ENCODE results near the gene TOMM22. TPM values are rescaled to one million over a fixed set of nuclear protein-coding genes. Genes with fewer than 3 reads are reported as not detected.

Gene TOMM22
- total RNA-seq, 4 donors from 2014 or later, result 25.7 to 36.8 (median 32.2) TPM

- Histone ChIP-seq H3K36me3 (peaks cover 76 to 94% (median 89%) of the 10 kb centered on the region in 4 donors), H3K9me3 (no peaks in the 10 kb centered on the region), H3K4me3 (no peak overlapping the region), H3K27ac (replicated peaks in 1 of 4) (no peak overlapping the region), H3K4me1 (peaks cover 0 to 12% (median 6%) of the 10 kb centered on the region in 4 donors), H3K27me3 (no peaks in the 10 kb centered on the region)
- no peak for TF ChIP-seq POLR2A (IDR thresholded peaks at IDR 0.05; ENCODE audit: low read depth)
- no peak for TF ChIP-seq CTCF (IDR thresholded peaks at IDR 0.05)
- no peak for TF ChIP-seq POLR2AphosphoS5 (IDR thresholded peaks at IDR 0.05)
- TF ChIP-seq EP300 (IDR thresholded peaks at IDR 0.05), result no peak
- DNase-seq (ENCODE audit: extremely low spot score), result no peak
- intact Hi-C loops (cut with DNase I), result no loop called here
- 100% methylated on average over 6 of the region's 7 CpGs for whole genome bisulfite sequencing
These were observed 42.4 kb downstream of the TOMM22 start for GRCh38 chr22:38724176-38724575.

- Histone ChIP-seq H3K9me3 (no peaks in the 10 kb centered on the region), H3K27ac (replicated peaks in 1 of 4) (no peak overlapping the region), H3K4me3 (no peak overlapping the region), H3K4me1 (peaks cover 0 to 11% (median 4%) of the 10 kb centered on the region in 4 donors), H3K36me3 (peaks cover 85 to 100% (median 97%) of the 10 kb centered on the region in 4 donors), H3K27me3 (no peaks in the 10 kb centered on the region)
- WGBS, result 80% methylated on average over 3 of the region's 3 CpGs
- no peak for TF ChIP-seq POLR2AphosphoS5 (IDR thresholded peaks at IDR 0.05)
- TF ChIP-seq EP300 (IDR thresholded peaks at IDR 0.05), result no peak
- peak in 1 of 3 experiments; percentile 42 for TF ChIP-seq CTCF (IDR thresholded peaks at IDR 0.05)
- no peak for TF ChIP-seq POLR2A (IDR thresholded peaks at IDR 0.05; ENCODE audit: low read depth)
- intact Hi-C loops (cut with DNase I), result no loop called here
- DNase-seq (ENCODE audit: extremely low spot score), result no peak
These were observed 43.3 kb downstream of the TOMM22 start for GRCh38 chr22:38724926-38725571.

- no peaks in the 10 kb centered on the region for H3K27me3 ChIP-seq
- peaks cover 0 to 11% (median 4%) of the 10 kb centered on the region in 4 donors for H3K4me1 ChIP-seq
- no peak overlapping the region for H3K27ac ChIP-seq (replicated peaks in 1 of 4)
- TF ChIP-seq POLR2AphosphoS5 (IDR thresholded peaks at IDR 0.05), result no peak
- TF ChIP-seq EP300 (IDR thresholded peaks at IDR 0.05), result no peak
- TF ChIP-seq POLR2A (IDR thresholded peaks at IDR 0.05; ENCODE audit: low read depth), result no peak
- TF ChIP-seq CTCF (IDR thresholded peaks at IDR 0.05), result no peak
- no peaks in the 10 kb centered on the region for H3K9me3 ChIP-seq
- 87% methylated on average over 12 of the region's 18 CpGs for WGBS
- peaks cover 89 to 100% (median 100%) of the 10 kb centered on the region in 4 donors for H3K36me3 ChIP-seq
- intact Hi-C loops (cut with DNase I), result no loop called here
- H3K4me3 ChIP-seq, result no peak overlapping the region
- no peak for DNase-seq (ENCODE audit: extremely low spot score)
These were observed 44.3 kb downstream of the TOMM22 start for GRCh38 chr22:38725900-38726655.

GRCh38 chr22:38727123-38727522 lies 45.4 kb downstream of the TOMM22 start:
- no peaks in the 10 kb centered on the region for H3K27me3 ChIP-seq
- peaks cover 3 to 15% (median 9%) of the 10 kb centered on the region in 4 donors for H3K4me1 ChIP-seq
- H3K9me3 ChIP-seq, result no peaks in the 10 kb centered on the region
- H3K27ac ChIP-seq (replicated peaks in 1 of 4), result no peak overlapping the region
- peaks cover 80 to 100% (median 98%) of the 10 kb centered on the region in 4 donors for H3K36me3 ChIP-seq
- no peak for DNase-seq (ENCODE audit: extremely low spot score)
- intact Hi-C loops (cut with DNase I), result no loop called here
- WGBS, result 93% methylated on average over 10 of the region's 12 CpGs
- H3K4me3 ChIP-seq, result no peak overlapping the region
- no peak for TF ChIP-seq CTCF (IDR thresholded peaks at IDR 0.05)
- no peak for TF ChIP-seq POLR2A (IDR thresholded peaks at IDR 0.05; ENCODE audit: low read depth)
- TF ChIP-seq EP300 (IDR thresholded peaks at IDR 0.05), result no peak
- no peak for TF ChIP-seq POLR2AphosphoS5 (IDR thresholded peaks at IDR 0.05)

All from esophagus muscularis mucosa (tissue), 4 donors.